Epithelial cell of proximal tubule (primary cell): ENCODE measurements around the gene CA11. TPM values are rescaled to one million over a fixed set of nuclear protein-coding genes. Genes with fewer than 3 reads are reported as not detected.

Experiments used
- DNase-seq: peaks from one replicate; pipeline ENCODE4 v3.0.0-alpha.2; 2011; ENCODE audit warnings: low read depth
- H3K4me3 ChIP-seq: 2 replicates; pipeline ENCODE4 v1.5.1; 2011; ENCODE audit warnings: low read depth, mild to moderate bottlenecking, low read length
- total RNA-seq: library from RNA; depleted of rRNA; stranded (reverse); fragments of >200 nt; gene quantifications from 2 replicates; pipeline ENCODE4 v1.2.3, GENCODE V29; 2015
- TF ChIP-seq, protein P1 (sequence below): conservative IDR thresholded peaks from 2 replicates; pipeline ENCODE4 v1.5.1; 2012; ENCODE audit warnings: low read depth, mild to moderate bottlenecking, low read length

CA11 gene
- total RNA-seq, 1 donor from 2014 or later = 6.6 TPM

DNA sequence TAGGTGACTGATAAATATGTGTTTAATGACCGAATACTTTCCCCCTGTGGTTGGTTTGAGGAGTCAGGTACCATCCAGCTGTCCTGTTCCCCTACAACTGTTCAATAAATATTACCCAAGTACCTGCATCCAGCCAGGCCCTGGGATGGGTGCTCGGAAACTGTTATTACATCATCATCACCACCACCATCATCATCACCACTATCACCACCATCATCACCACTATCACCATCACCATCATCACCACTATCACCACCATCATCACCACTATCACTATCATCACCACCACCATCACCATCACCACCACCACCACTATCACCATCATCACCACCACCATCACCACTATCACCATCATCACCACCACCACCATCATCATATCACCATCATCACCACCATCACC, 22.8 kb upstream of the CA11 start:
- TF ChIP-seq, protein P1, sequence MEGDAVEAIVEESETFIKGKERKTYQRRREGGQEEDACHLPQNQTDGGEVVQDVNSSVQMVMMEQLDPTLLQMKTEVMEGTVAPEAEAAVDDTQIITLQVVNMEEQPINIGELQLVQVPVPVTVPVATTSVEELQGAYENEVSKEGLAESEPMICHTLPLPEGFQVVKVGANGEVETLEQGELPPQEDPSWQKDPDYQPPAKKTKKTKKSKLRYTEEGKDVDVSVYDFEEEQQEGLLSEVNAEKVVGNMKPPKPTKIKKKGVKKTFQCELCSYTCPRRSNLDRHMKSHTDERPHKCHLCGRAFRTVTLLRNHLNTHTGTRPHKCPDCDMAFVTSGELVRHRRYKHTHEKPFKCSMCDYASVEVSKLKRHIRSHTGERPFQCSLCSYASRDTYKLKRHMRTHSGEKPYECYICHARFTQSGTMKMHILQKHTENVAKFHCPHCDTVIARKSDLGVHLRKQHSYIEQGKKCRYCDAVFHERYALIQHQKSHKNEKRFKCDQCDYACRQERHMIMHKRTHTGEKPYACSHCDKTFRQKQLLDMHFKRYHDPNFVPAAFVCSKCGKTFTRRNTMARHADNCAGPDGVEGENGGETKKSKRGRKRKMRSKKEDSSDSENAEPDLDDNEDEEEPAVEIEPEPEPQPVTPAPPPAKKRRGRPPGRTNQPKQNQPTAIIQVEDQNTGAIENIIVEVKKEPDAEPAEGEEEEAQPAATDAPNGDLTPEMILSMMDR = no peak
- no peak for DNase-seq
- no peak overlapping the region for H3K4me3 ChIP-seq

DNA sequence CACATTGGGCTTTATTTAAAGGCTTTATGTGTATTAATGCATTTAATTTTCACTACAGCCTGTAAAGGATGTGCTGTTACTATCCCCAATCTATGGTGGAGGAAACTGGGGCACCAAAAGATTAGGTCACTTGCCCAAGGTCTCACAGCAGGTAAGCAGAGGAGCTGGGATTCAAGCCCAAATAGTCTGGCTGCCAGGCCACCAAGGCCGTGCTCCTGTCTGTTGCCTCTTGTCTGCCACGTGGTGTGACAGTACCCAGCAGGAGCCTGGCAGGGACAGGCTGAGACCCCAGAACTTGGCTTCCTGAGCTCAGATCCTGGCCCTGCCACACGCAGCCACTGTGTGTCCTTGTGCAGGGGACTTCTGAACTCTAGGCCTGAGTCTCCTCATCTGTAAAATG, 22.3 kb upstream of the CA11 start:
- TF ChIP-seq, protein P1 = no peak
- no peak for DNase-seq

DNA sequence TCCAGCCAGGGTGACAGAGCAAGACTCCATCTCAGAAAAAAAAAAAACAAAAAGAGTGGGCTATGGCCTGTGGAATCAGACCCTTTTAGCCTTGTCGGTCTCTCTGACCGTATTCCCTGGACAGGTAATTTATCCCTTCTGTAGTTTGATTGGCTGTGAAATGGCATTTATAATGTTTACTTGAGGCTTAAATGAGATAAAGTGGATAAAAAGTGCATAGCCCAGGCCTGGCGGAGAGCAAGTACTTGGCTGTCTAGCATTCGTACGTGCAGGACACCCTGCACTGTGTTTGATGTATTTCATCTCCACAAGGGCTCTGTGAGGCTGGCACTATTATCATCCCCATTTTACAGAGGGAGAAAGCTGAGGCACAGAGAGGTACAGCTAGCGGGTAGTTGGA, 19.8 kb upstream of the CA11 start:
- no peak overlapping the region for H3K4me3 ChIP-seq
- TF ChIP-seq, protein P1 = no peak
- no peak for DNase-seq

More for the DNA sequence above, 22.3 kb upstream of the CA11 start:
- no peak overlapping the region for H3K4me3 ChIP-seq

DNA sequence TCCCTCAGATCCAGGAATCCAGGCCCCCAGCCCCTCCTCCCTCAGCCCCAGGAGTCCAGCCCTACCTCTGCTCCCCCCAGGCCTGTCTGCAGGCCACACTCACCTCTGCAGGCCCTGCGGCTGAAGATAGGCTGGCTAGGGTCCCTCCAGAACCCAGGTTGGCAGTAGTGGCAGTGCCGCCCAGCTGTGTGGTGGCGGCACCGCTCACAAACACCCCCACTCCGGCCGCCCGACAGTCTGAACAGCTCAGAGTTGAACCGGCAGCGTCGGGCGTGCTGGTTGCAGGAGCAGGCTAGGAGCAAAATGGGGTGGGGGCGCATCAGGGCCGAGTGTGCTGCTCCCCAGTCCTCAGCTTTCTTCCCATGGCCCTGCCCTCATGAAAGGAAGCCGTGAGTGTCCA, 18.5 kb upstream of the CA11 start:
- TF ChIP-seq, protein P1 = no peak
- H3K4me3 ChIP-seq = no peak overlapping the region
- DNase-seq = no peak

DNA sequence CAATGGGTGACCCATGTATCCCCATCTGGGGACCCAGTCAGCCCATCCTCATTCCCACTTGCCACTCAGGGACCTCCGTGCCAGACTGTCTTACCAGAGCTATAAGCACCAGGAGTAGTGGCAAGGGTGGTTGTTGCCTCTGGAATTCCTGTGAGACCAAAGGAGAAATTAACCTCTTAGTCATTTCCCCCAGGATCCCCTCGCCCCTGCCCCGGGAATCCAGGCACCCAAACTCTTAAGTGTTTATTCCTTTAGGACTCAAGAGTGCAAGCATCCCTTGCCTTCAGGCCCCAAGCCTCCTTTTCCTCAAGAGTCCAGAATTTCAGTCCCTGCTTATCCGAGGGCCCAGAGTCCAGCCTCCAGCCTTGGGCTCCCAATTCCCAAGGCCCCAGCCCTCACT, 17.7 kb upstream of the CA11 start:
- TF ChIP-seq, protein P1 = no peak
- DNase-seq = no peak
- no peak overlapping the region for H3K4me3 ChIP-seq

DNA sequence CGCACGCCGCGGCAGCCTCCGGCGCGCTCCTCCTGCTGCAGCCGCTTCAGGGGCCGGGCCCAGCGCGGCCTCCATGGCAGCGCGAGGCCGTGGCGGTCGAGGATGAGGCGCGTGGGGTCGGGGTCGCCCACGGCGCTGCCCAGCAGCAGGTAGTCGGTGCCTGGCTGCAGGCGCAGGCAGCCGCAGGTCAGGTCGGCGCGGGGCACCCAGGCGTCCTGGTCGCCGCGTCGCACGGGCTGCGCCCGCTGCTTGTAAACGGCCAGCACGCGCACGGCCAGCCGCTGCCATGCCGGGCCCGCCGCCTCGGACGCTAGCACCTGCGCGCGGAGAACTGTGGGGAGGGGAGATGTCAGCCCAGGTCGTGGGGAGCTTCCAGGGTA, 15.7 kb upstream of the CA11 start:
- TF ChIP-seq, protein P1 = no peak
- no peak overlapping the region for H3K4me3 ChIP-seq
- DNase-seq = no peak

DNA sequence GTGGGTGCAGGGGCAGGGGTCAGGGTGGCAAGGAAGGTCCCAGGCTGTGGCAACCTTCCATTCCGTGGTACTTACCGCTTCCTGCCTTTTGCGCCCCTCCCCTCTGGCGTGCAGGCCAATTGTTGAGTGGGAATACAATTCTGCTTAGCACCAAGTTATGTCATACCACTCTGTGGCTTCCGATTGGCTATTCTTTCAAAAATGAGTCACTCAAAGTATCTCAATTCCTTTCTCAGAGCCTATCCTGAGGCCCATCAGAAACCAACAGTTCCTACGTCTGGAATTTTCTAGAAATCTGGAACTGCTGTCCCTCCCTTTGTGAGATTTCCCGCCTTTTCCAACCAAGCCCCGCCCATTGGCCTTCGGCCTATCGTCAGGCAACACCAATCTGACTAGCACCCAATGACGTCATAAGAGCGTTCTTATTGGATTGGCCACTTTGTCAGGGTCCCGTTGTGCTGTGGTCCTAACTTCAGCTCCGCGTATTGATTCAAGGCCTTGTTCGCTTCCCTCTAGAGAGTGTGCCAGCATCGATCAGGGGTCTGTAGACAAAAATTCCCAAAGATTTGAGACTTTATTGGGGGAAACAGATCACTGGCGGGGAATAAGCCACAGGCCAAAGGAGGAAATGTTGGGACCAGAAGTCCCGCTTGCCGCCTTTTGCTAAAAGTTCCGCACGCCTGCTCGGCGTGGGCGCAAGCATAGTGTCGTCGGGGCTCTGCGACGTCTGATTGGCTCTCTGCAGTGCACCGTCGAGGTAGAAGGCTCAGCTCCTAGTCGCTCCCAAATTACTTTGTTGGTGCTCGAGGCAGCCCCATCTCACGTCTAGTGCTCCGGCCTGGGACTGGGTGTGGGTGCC, 15.1 kb upstream of the CA11 start:
- H3K4me3 ChIP-seq = no peak overlapping the region
- no peak for DNase-seq
- TF ChIP-seq, protein P1 = no peak
